AG09309 (cell line): ENCODE data around the gene TTC23L.
A peak's percentile ranks its signal among the peaks of the same experiment; 100 is the strongest.

Experiments used
- DNase-seq: peaks from one replicate; pipeline ENCODE4 v3.0.0-alpha.2; 2010; ENCODE audit warnings: low read depth
- H3K4me3 ChIP-seq: 2 replicates; pipeline ENCODE4 v1.5.1; 2011; ENCODE audit warnings: mild to moderate bottlenecking, low read depth, low read length, moderate library complexity; ENCODE audit not compliant: control insufficient read depth
- CTCF ChIP-seq: IDR thresholded peaks from 2 replicates; pipeline ENCODE4 v1.5.1; 2011; ENCODE audit warnings: mild to moderate bottlenecking, low read depth, low read length, inconsistent platforms; ENCODE audit not compliant: insufficient read depth, control insufficient read depth; ENCODE audit errors: missing control alignments

The TTC23L gene

GRCh38 chr5:34876275-34876674 is 37.3 kb downstream of the TTC23L start:
- no peak overlapping the region for H3K4me3 ChIP-seq
- no peak for TF ChIP-seq CTCF
- no peak for DNase-seq

DNA sequence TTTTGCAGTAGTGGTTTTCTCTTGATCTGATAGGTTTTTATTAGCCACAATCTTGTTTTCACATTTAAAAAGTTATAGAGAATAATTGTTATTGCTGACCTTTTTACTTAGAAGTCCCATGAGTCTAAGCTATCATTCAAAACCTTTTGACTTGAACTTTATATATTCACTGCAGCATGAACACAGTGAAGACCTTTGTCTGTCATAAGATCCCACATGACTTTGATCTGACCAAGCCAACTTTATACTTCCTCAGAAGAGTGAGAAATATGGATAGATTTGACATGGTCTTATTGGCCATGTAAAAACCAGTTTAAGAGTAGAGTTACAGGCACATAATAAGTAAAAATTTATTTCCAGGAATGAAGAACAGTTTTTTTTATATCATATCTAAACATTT is 42.3 kb downstream of the TTC23L start:
- no peak overlapping the region for H3K4me3 ChIP-seq
- no peak for TF ChIP-seq CTCF
- no peak for DNase-seq

DNA sequence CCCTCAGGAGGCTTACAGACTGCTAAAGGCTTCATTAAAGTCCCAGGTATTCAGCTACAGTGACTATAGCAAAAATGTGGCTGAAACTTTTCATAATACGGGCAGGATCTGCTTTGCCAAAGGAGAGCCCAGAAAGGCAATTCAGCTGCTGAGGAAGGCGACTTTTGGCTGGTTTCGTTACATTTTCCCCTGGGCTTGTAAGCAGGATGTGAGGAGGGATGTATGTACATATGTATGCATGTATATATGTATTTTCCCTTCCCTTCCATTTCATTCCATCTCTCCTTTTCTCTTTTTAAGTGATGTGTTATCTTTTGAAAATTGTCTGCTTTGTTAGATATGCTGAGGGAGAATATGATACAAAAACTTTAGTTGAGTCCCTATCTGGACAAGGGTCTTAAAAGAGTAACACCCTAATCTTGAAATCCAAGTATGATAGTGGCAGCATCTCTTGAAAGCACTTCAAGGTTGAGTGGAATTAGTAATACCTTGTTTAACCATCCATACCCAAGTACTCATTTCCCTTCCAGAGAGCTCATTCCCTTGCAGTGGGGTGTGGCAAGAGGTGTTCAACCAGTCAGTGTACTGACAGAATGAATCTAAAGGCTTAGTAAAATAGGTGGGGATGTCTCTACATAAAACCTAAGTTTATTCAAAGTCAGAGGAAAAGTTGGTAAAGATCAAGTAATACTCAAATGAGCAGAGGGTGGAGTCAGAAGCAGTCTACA is 47.6 kb downstream of the TTC23L start:
- no peak for TF ChIP-seq CTCF
- no peak for DNase-seq
- H3K4me3 ChIP-seq, result no peak overlapping the region

- no peak for DNase-seq
- TF ChIP-seq CTCF, result no peak
Measured at GRCh38 chr5:34889394-34889793, 50.4 kb downstream of the TTC23L start.

GRCh38 chr5:34891981-34892380 is 53.0 kb downstream of the TTC23L start:
- DNase-seq, result peak; percentile 94
- no peak overlapping the region for H3K4me3 ChIP-seq
- no peak for TF ChIP-seq CTCF

More at GRCh38 chr5:34889394-34889793, 50.4 kb downstream of the TTC23L start:
- H3K4me3 ChIP-seq, result no peak overlapping the region

- H3K4me3 ChIP-seq, result no peak overlapping the region
- DNase-seq, result no peak
- TF ChIP-seq CTCF, result no peak
Measured at GRCh38 chr5:34892414-34892813, 53.5 kb downstream of the TTC23L start.

- no peak overlapping the region for H3K4me3 ChIP-seq
- TF ChIP-seq CTCF, result no peak
- no peak for DNase-seq
Measured at GRCh38 chr5:34894716-34895115, 55.8 kb downstream of the TTC23L start.
